Measurements from ENCODE around the gene TECPR1. TPM values are rescaled to one million over a fixed set of nuclear protein-coding genes. Genes with fewer than 3 reads are reported as not detected.

TECPR1 gene
- total RNA-seq, 1 experiment from 2014 or later: 13.9 TPM

DNA sequence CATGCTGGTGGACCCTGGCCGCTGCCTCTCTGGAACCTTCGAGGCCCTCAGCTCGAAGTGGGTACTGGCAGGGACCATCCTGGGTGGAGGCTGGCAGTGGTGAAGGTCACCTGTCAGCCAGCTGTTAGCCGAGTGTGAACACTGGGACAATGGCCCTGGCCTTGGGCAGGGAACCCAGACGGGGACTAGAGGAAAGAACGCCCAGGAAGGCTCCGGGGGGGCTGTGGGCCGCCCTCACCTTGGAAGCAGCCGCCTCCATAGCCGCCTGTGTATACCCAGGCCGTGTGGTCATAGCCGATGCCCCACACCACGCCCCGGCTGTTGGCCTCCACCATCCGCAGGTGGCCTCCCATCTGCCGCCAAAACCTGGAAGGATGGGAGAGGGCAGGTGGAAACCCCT is 23.2 kb downstream of the TECPR1 start:
- H2BK15ac ChIP-seq (ENCODE audit: low read depth, low read length): no peak overlapping the region; the same call in 1 of the 2 replicates
- no peak overlapping the region for H4K8ac ChIP-seq (replicated peaks; ENCODE audit: insufficient read length, low read depth, low read length)
- peaks cover 0 to 3% of the 10 kb centered on the region in 2 experiments; a peak in 1 of 4 replicates for H3K4me1 Mint-ChIP-seq
- no peak overlapping the region for H2BK12ac ChIP-seq (ENCODE audit: insufficient read length, low read depth, low read length)
- no peak overlapping the region for H2BK5ac ChIP-seq (ENCODE audit: insufficient read length, low read length)
- no peak overlapping the region for H3K4me3 Mint-ChIP-seq
- no peaks in the 10 kb centered on the region for H3K9me3 ChIP-seq (ENCODE audit: control insufficient read depth, low read depth, low read length)
- no peak overlapping the region for H4K5ac ChIP-seq (ENCODE audit: insufficient read length, low read depth, low read length)
- no peaks in the 10 kb centered on the region for H3K27me3 ChIP-seq (ENCODE audit: insufficient read depth, low read length)
- H3K4me1 ChIP-seq (ENCODE audit: insufficient read depth, low read length): no peaks in the 10 kb centered on the region
- H3K27ac Mint-ChIP-seq: 0 out of 7 replicates have a peak overlapping the region, but pooled peaks of 1 of the 3 experiments have one; percentile 64
- no peak overlapping the region for H2BK20ac ChIP-seq (ENCODE audit: low read depth, low read length, poor library complexity, severe bottlenecking)
- no peak overlapping the region for H2AFZ ChIP-seq (ENCODE audit: low read length)
- DNase-seq: no peak
- H3K9me3 Mint-ChIP-seq: no peaks in the 10 kb centered on the region; a peak in 1 of 5 replicates
- H3K4me2 ChIP-seq (ENCODE audit: insufficient read depth, insufficient read length, low read length): no peak overlapping the region
- no peak overlapping the region for H4K91ac ChIP-seq (ENCODE audit: insufficient read length, low read depth, low read length)
- H3K79me2 ChIP-seq (ENCODE audit: insufficient read depth, low read length): no peaks in the 10 kb centered on the region
- no peaks in the 10 kb centered on the region for H3K27me3 Mint-ChIP-seq (ENCODE audit: low read depth)
- no peak overlapping the region for H3K23ac ChIP-seq (ENCODE audit: insufficient read length, low read depth, low read length)
- no peaks in the 10 kb centered on the region for H3K23me2 ChIP-seq (ENCODE audit: insufficient read length, low read depth, low read length, poor library complexity, severe bottlenecking)
- no peak overlapping the region for H2BK120ac ChIP-seq (ENCODE audit: low read depth, low read length, poor library complexity, severe bottlenecking)
- peaks cover 0 to 6% (median 0%) of the 10 kb centered on the region in 3 experiments; a peak in 2 of 7 replicates for H3K36me3 Mint-ChIP-seq (ENCODE audit: insufficient read depth in 1 of 3, low read depth in 3 of 3)
- H2AK5ac ChIP-seq (ENCODE audit: insufficient read length, low read length): no peak overlapping the region
- no peaks in the 10 kb centered on the region for H4K20me1 ChIP-seq (ENCODE audit: control insufficient read depth, insufficient read depth, insufficient read length)
- no peaks in the 10 kb centered on the region for H3K79me1 ChIP-seq (ENCODE audit: insufficient read depth, low read depth, low read length, poor library complexity, severe bottlenecking)
- no peak overlapping the region for H3K56ac ChIP-seq (ENCODE audit: insufficient read length, low read depth, low read length)
- TF ChIP-seq, protein P1, sequence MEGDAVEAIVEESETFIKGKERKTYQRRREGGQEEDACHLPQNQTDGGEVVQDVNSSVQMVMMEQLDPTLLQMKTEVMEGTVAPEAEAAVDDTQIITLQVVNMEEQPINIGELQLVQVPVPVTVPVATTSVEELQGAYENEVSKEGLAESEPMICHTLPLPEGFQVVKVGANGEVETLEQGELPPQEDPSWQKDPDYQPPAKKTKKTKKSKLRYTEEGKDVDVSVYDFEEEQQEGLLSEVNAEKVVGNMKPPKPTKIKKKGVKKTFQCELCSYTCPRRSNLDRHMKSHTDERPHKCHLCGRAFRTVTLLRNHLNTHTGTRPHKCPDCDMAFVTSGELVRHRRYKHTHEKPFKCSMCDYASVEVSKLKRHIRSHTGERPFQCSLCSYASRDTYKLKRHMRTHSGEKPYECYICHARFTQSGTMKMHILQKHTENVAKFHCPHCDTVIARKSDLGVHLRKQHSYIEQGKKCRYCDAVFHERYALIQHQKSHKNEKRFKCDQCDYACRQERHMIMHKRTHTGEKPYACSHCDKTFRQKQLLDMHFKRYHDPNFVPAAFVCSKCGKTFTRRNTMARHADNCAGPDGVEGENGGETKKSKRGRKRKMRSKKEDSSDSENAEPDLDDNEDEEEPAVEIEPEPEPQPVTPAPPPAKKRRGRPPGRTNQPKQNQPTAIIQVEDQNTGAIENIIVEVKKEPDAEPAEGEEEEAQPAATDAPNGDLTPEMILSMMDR (conservative IDR thresholded peaks at IDR 0.05): no peak
- H3T11ph ChIP-seq (ENCODE audit: low read length): no peak overlapping the region
- H3K14ac ChIP-seq (ENCODE audit: insufficient read depth, low read length): no peak overlapping the region
- H3K18ac ChIP-seq (ENCODE audit: insufficient read length, low read depth, low read length): no peak overlapping the region
- no peak overlapping the region for H3K4ac ChIP-seq (ENCODE audit: low read depth, low read length)
- no peak overlapping the region for H3K9ac ChIP-seq (ENCODE audit: extremely low read depth, insufficient read length, low read length)
- no peak overlapping the region for H3K27ac ChIP-seq (ENCODE audit: insufficient read length, low read depth, low read length)
- WGBS (ENCODE audit: extremely low coverage, insufficient read length, low lambda C conversion rate): no CpG with 5 or more reads among the region's 16 CpGs
